Uterus (tissue), 4 donors: Measurements from ENCODE around the gene CHCHD3. TPM values are rescaled to one million over a fixed set of nuclear protein-coding genes. Genes with fewer than 3 reads are reported as not detected.
A peak's percentile ranks its signal among the peaks of the same experiment; 100 is the strongest.

Source experiments
- DNase-seq, 2 donors: peaks; one replicate each; pipeline ENCODE4 v3.0.0-alpha.2; 2019 to 2020
- H3K27ac ChIP-seq, 2 donors: fragments of 200-600 bp; sonication (generic); 1 replicate in 1 of 2; 2 replicates in 1 of 2; pipeline ENCODE4 v1.5.1; 2016 to 2018
- H3K27me3 ChIP-seq, 2 donors: fragments of 200-600 bp; sonication (generic); one replicate each; pipeline ENCODE4 v1.5.1; 2018 to 2019; ENCODE audit warnings: control low read depth in 1 of 2
- H3K36me3 ChIP-seq, 2 donors: fragments of 200-600 bp; sonication (generic); one replicate each; pipeline ENCODE4 v1.5.1; 2019; ENCODE audit warnings: control low read depth in 1 of 2
- H3K4me1 ChIP-seq, 2 donors: fragments of 200-600 bp; sonication (generic); one replicate each; pipeline ENCODE4 v1.5.1; 2018 to 2019; ENCODE audit warnings: control low read depth in 1 of 2
- H3K4me3 ChIP-seq, 2 donors: fragments of 200-600 bp; sonication (generic); 1 replicate in 1 of 2; 2 replicates in 1 of 2; pipeline ENCODE4 v1.5.1; 2018 to 2019; ENCODE audit warnings: mild to moderate bottlenecking in 1 of 2
- H3K9me3 ChIP-seq, 2 donors: fragments of 200-600 bp; sonication (generic); one replicate each; pipeline ENCODE4 v1.5.1; 2019; ENCODE audit warnings: control low read depth in 1 of 2
- CTCF ChIP-seq, 4 experiments: fragments of 200-600 bp in 2 of 4; fragments of 450-650 bp in 2 of 4; sonication (generic) in 2 of 4; IDR thresholded peaks; one replicate each; pipeline ENCODE4 v1.5.1; 2016 to 2019; ENCODE audit warnings: antibody characterized with exemption in 4 of 4, mild to moderate bottlenecking in 2 of 4, moderate library complexity in 1 of 4
- POLR2A ChIP-seq, 2 donors: fragments of 450-650 bp; IDR thresholded peaks; one replicate each; pipeline ENCODE4 v1.6.1; 2016; ENCODE audit warnings: antibody characterized with exemption in 2 of 2, mild to moderate bottlenecking in 1 of 2, moderate library complexity in 1 of 2
- intact Hi-C: fragments of 100-400 bp; cut with DNase I; formaldehyde crosslinking; loops from one replicate; pipeline ENCODE4 v1.15.1; 2023; ENCODE audit warnings: low total_unique reads
- total RNA-seq, 4 donors: library from RNA; depleted of rRNA in 3 of 4; stranded (reverse); fragments of >200 nt in 3 of 4; gene quantifications; one replicate each; pipeline versions ENCODE4 v1.1.0 to v1.2.4, GENCODE V29; 2014 to 2023
- donor health status: DM: yes; HTN: yes; CAD: no.

CHCHD3 gene
- total RNA-seq, result 10 to 100 TPM; 43.5 to 61.0 (median 47.6) TPM

GRCh38 chr7:133081599-133082389, at the start of gene CHCHD3:
Gene CHCHD3, minus strand, starts transcription at chr7:133082090. Its CDS starts 153 bp downstream, at chr7:133081937.
- peaks cover 0 to 7% of the 10 kb centered on the region in 2 donors for H3K4me1 ChIP-seq
- DNase-seq, result peak; percentile 97
- peak within 1 kb of the TSS; percentile 72 to 95 for H3K4me3 ChIP-seq
- H3K9me3 ChIP-seq, result no peaks in the 10 kb centered on the region
- H3K27ac ChIP-seq, result peak within 1 kb of the TSS; percentile 80 to 84
- H3K36me3 ChIP-seq, result no peaks in the 10 kb centered on the region
- no peak for TF ChIP-seq CTCF (IDR thresholded peaks at IDR 0.05)
- TF ChIP-seq POLR2A (IDR thresholded peaks at IDR 0.05), result peak in 1 of 2 donors; percentile 61
- intact Hi-C loops, result no loop called here
- no peaks in the 10 kb centered on the region for H3K27me3 ChIP-seq

- H3K4me3 ChIP-seq, result no peak overlapping the region
- H3K9me3 ChIP-seq, result no peaks in the 10 kb centered on the region
- H3K36me3 ChIP-seq, result no peaks in the 10 kb centered on the region
- H3K27ac ChIP-seq, result no peak overlapping the region
- intact Hi-C loops, result no loop called here
- no peak for DNase-seq
- no peaks in the 10 kb centered on the region for H3K27me3 ChIP-seq
- H3K4me1 ChIP-seq, result no peaks in the 10 kb centered on the region
- TF ChIP-seq POLR2A (IDR thresholded peaks at IDR 0.05) (no peak), CTCF (IDR thresholded peaks at IDR 0.05) (no peak)
Measured at GRCh38 chr7:133130166-133130565, 48.3 kb upstream of the CHCHD3 start.

GRCh38 chr7:133126422-133126821, 44.5 kb upstream of the CHCHD3 start:
- intact Hi-C loops, result no loop called here
- Histone ChIP-seq H3K27ac (no peak overlapping the region), H3K36me3 (no peaks in the 10 kb centered on the region)

GRCh38 chr7:133124974-133125373, 43.1 kb upstream of the CHCHD3 start:
- H3K9me3 ChIP-seq, result no peaks in the 10 kb centered on the region
- H3K27me3 ChIP-seq, result no peaks in the 10 kb centered on the region

More at GRCh38 chr7:133126422-133126821, 44.5 kb upstream of the CHCHD3 start:
- Histone ChIP-seq H3K9me3 (no peaks in the 10 kb centered on the region), H3K4me1 (no peaks in the 10 kb centered on the region), H3K27me3 (no peaks in the 10 kb centered on the region), H3K4me3 (no peak overlapping the region)
- no peak for TF ChIP-seq CTCF (IDR thresholded peaks at IDR 0.05)
- no peak for TF ChIP-seq POLR2A (IDR thresholded peaks at IDR 0.05)
- DNase-seq, result no peak

More at GRCh38 chr7:133124974-133125373, 43.1 kb upstream of the CHCHD3 start:
- H3K4me1 ChIP-seq, result no peaks in the 10 kb centered on the region
- intact Hi-C loops, result no loop called here
- no peaks in the 10 kb centered on the region for H3K36me3 ChIP-seq
- no peak overlapping the region for H3K27ac ChIP-seq
- TF ChIP-seq POLR2A (IDR thresholded peaks at IDR 0.05) (no peak), CTCF (IDR thresholded peaks at IDR 0.05) (no peak)
- H3K4me3 ChIP-seq, result no peak overlapping the region
- no peak for DNase-seq
